Fibroblast of skin of left quadriceps (primary cell): ENCODE data around the gene MINDY4.

Experiments
- DNase-seq, 2 experiments: peaks; one replicate each; pipeline ENCODE4 v3.0.0-alpha.2; 2013; ENCODE audit warnings: low read depth in 2 of 2

MINDY4 gene

DNA sequence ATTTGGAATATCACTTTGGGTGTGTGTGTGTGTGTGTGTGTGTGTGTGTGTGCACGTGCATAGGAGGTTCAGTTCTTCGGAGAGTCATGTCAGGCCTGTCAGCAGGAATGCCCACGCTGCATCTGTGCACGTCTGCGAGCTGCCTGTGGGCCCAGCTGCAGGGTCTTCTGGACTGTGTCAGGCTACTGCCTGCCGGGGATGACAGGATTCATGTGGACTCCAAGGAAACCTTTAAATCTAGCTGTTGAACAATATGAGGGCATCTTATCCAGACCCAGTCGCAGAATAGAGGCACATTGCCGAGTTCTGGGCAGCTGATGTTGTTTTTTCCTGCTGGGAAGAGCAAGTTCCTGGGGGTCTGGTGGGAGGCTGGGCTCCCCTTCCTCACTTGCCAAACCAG, 159.4 kb downstream of the MINDY4 start:
- no peak for DNase-seq

DNA sequence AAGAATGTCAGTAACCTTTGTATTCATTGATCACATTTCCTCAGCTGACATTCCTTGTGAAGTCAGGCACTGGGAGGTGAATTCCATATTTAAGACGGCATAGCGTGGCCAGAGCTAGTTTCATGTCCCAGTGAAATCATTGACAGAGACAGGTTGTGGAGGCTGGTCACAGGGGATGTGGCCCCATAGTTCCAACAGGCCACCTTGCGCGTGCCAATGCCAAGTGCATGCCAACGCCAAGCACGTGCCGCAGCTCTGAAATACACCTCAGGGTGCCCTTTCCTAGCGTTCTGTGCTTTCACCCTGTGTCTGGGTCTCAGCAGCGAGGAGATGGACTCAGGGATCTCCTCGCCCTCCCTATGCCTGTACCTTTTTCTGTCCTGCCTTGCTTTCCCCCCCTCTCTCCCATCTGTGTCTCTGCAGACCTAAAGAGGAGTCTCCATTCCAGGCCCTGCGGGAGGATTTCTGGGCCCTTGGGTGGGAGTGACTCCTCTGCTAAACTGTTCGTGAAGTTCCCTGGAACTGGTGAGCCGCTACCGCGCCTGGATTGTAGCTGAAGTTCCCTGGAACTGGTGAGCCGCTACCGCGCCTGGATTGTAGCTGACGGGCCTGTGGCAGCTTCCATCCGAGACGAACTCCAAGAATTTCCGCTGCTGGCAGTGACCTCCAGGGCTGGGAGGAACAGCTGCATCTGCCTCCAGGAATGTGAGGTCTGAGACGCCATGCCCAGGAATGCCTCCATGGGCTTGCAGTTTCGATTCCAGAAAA, 160.1 kb downstream of the MINDY4 start:
- peak in 1 of 2 experiments; percentile 12 for DNase-seq

- DNase-seq = no peak
Measured at GRCh38 chr7:30931929-30932540, 160.8 kb downstream of the MINDY4 start.

- no peak for DNase-seq
Measured at GRCh38 chr7:30932562-30932961, 161.3 kb downstream of the MINDY4 start.

- DNase-seq = no peak
Measured at GRCh38 chr7:30933124-30933974, 162.1 kb downstream of the MINDY4 start.

DNA sequence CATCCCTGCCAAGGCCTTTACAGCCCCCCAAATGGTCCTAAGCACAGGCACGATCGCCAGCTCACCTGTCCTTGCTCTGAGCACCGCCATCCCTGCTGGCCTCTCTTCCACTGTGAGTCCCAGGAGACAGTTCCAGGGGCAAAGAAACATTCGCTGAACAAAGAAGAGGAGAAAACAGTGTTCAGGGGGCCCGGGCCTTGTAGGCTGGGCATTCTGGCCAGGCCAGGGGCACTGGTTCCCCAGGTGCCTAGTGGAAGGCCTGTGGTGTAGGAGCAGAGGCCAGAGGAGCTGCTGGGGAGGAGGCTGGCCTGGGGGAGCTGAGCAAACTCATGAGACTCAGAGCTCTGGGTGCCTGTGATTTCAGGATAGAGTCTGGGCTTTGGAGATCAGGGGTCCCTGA, 163.0 kb downstream of the MINDY4 start:
- DNase-seq = no peak

- no peak for DNase-seq
Measured at GRCh38 chr7:30934732-30935568, 163.7 kb downstream of the MINDY4 start.

GRCh38 chr7:30935569-30935877, 164.3 kb downstream of the MINDY4 start:
- DNase-seq = no peak

DNA sequence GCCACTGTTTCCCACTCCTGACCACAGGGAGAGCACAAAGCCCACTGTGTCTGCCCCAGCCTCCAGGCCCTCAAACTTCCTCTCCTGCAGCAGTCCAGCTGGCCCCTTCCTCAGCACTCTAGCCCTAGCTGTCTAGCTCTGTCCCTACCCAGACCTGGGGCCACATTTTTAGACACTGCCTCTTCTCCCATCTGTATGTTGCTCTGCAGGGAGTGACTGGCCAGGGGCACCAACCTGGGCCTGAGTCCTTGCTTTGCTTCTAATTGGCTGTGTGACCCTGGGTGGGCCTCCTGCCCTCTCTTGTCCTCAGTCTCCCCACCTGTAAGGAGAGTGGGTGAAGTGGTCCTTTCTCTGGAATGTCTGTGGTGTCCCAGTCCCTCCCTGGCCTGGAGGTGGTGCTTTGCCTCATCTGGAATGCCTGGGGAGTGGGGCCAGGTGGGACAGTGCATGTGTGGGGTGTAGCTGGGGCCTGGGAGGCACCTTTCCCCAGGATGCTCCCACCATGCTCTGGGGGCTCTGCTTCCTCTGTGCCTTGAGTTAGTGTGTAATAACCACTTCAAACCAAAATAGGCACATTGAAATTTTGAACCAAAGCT, 165.5 kb downstream of the MINDY4 start:
- no peak for DNase-seq

DNA sequence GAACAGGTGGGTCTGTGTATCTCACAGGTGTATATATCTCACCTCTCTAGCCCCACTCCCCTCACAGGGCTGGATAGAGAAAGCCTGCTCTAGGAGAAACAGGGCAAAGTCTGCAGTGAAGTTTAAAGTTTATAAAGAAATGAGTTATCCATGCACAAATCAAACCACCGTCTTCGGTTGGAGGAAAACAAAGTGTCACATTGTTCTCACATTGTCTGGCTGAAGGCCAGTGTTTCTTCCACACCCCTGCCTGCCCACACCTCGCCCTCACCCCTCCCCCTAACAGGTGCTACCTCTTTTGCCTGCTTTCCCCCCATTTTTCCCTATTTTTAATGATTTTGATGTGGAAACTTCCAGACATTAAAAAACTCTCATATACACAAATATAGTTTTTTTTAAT, 166.2 kb downstream of the MINDY4 start:
- no peak for DNase-seq

- peak; percentile 22 to 33 for DNase-seq
Measured at GRCh38 chr7:30938435-30939316, 167.5 kb downstream of the MINDY4 start.

DNA sequence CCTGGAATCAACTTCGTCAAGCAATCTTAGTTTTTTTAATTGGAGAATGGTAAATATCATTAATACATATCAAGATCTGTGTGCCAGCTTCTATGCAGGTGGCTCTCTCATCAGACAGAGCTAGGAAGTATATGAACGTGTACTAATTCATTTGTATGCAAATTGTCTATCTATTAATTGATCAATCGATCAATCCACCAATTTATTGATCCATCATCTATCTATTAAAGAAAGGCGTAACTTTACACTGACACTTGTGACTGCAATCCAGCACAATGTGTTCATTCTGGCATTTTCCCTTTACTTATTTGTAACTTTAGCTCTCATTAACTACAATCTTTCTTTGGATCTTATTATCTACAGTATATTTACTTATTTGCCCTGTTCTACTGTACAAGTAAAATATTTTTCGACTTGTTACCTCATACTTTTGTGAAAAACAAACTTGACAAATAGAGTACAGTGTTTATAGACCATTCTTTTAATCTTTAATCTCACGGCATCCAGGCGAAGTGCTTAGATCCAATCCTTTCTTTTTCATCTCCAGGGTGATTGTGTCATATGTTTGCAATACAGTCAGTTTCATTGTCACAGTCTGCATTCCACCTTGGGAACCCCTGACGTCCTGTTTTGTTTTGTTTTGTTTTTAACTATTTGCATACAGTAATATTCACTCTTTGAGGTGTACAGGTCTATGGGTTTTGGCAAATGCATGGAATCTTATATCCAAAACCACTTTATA, 170.5 kb downstream of the MINDY4 start:
- no peak for DNase-seq
